Prostate gland (tissue), 2 donors: ENCODE results near the gene FKTN. TPM values are rescaled to one million over a fixed set of nuclear protein-coding genes. Genes with fewer than 3 reads are reported as not detected.
"Not testable (repeated sequence)": the region's sequence is repeated elsewhere in the genome, so short reads cannot be mapped to it uniquely, and the experiment has no call there.

Experiments used
- DNase-seq: peaks from one replicate; pipeline ENCODE4 v3.0.0-alpha.2; 2019; ENCODE audit warnings: low spot score
- H3K27ac ChIP-seq, 2 donors: fragments of 200-600 bp; sonication (generic); 2 replicates each; pipeline ENCODE4 v1.5.1; 2017 to 2019
- H3K27me3 ChIP-seq: fragments of 200-600 bp; sonication (generic); replicated peaks from 2 replicates; pipeline ENCODE4 v1.5.1; 2019; ENCODE audit not compliant: insufficient read depth
- H3K36me3 ChIP-seq, 2 donors: fragments of 200-600 bp; sonication (generic); 1 replicate in 1 of 2; 2 replicates in 1 of 2; pipeline versions ENCODE4 v1.5.1 to v1.8.1; 2017 to 2019
- H3K4me1 ChIP-seq: fragments of 200-600 bp; sonication (generic); replicated peaks from 2 replicates; pipeline ENCODE4 v1.5.1; 2019
- H3K4me3 ChIP-seq, 2 donors: fragments of 200-600 bp; sonication (generic); 2 replicates each; pipeline ENCODE4 v1.5.1; 2017 to 2019
- H3K9me3 ChIP-seq: fragments of 200-600 bp; sonication (generic); 2 replicates; pipeline ENCODE4 v1.5.1; 2017
- POLR2A ChIP-seq: fragments of 450-650 bp; IDR thresholded peaks from one replicate; pipeline ENCODE4 v1.6.1; 2016; ENCODE audit warnings: antibody characterized with exemption, mild to moderate bottlenecking
- POLR2AphosphoS5 ChIP-seq: sonication (generic); formaldehyde crosslinking; IDR thresholded peaks from one replicate; pipeline ENCODE4 v1.6.1; 2017; ENCODE audit warnings: antibody characterized with exemption
- WGBS: methylation state at CpG from one replicate; pipeline ENCODE4 v1.1.5; 2018; 5-methylcytosine and 5-hydroxymethylcytosine counted together
- intact Hi-C: fragments of 100-400 bp; cut with DNase I; formaldehyde crosslinking; loops from one replicate; pipeline ENCODE4 v1.14.2; 2022
- total RNA-seq, 2 donors: library from RNA; depleted of rRNA; stranded (reverse); fragments of >200 nt; gene quantifications; one replicate each; pipeline ENCODE4 v1.1.0, GENCODE V29; 2016
- TF ChIP-seq, protein P1 (sequence below), 4 experiments: fragments of 200-600 bp in 2 of 4; fragments of 450-650 bp in 2 of 4; sonication (generic) in 2 of 4; IDR thresholded peaks; 1 replicate in 3 of 4; 2 replicates in 1 of 4; pipeline ENCODE4 v1.5.1; 2016 to 2019; ENCODE audit warnings: antibody characterized with exemption in 4 of 4, mild to moderate bottlenecking in 2 of 4, moderate library complexity in 2 of 4

FKTN gene
- 10 to 100 TPM; 10.1 to 20.2 TPM for total RNA-seq

- TF ChIP-seq POLR2A = no peak
- peak; percentile 58 for TF ChIP-seq POLR2AphosphoS5
- no peaks in the 10 kb centered on the region for H3K27me3 ChIP-seq
- intact Hi-C loops = no loop called here
- H3K9me3 ChIP-seq = no peaks in the 10 kb centered on the region
- H3K27ac ChIP-seq = peak within 1 kb of the TSS; percentile 51 to 61
- 2% methylated on average over 47 of the region's 49 CpGs for WGBS
- no peaks in the 10 kb centered on the region for H3K4me1 ChIP-seq
- no peaks in the 10 kb centered on the region for H3K36me3 ChIP-seq
- H3K4me3 ChIP-seq = peak within 1 kb of the TSS; percentile 64 to 77
- peak; percentile 81 for DNase-seq
Measured at GRCh38 chr9:105557804-105558610, at the start of gene FKTN. Gene FKTN, plus strand, starts transcription at chr9:105558131. Its CDS starts 16,902 bp downstream, at chr9:105575033.

DNA sequence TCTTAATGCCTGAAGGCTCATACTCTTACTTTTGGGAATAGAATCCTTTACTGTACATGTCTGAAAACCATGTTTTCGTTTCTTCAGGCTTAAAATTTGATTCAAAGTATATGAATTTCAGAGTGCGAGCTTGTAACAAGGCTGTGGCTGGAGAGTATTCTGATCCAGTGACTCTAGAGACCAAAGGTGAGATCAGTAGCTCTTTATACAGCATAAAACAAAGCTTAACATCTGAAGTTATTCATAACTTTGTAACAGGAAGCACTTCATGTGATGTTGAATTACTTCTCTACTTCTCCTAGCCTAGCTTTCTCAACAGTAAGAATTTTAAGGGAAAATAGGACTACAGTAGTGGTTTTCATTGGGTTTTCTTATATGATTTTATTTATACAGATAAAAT lies 49.4 kb upstream of the FKTN start:
- WGBS = 98% methylated on average over 2 of the region's 2 CpGs
- no peak for TF ChIP-seq POLR2AphosphoS5
- TF ChIP-seq, protein P1, sequence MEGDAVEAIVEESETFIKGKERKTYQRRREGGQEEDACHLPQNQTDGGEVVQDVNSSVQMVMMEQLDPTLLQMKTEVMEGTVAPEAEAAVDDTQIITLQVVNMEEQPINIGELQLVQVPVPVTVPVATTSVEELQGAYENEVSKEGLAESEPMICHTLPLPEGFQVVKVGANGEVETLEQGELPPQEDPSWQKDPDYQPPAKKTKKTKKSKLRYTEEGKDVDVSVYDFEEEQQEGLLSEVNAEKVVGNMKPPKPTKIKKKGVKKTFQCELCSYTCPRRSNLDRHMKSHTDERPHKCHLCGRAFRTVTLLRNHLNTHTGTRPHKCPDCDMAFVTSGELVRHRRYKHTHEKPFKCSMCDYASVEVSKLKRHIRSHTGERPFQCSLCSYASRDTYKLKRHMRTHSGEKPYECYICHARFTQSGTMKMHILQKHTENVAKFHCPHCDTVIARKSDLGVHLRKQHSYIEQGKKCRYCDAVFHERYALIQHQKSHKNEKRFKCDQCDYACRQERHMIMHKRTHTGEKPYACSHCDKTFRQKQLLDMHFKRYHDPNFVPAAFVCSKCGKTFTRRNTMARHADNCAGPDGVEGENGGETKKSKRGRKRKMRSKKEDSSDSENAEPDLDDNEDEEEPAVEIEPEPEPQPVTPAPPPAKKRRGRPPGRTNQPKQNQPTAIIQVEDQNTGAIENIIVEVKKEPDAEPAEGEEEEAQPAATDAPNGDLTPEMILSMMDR (IDR thresholded peaks at IDR 0.05) = no peak
- TF ChIP-seq POLR2A = no peak

DNA sequence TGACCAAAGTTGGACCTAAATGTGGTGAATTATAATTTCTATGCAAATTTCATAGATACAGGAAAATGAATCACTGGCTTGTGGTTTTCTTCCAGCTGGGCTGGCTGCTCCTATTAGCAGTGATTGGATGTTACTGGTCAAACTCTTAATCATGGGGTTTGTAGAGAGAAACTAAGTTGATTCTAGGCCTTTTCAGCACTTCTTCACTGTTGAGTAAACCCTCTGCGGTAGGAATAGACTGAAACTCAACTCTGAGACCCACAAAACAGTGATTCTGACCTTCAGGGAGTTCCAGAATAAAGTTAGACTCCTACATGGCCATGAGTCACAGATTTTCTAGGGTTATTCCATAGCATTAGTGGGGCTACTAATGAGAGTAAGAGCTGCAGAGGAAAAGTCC lies 47.9 kb upstream of the FKTN start:
- Histone ChIP-seq H3K9me3 (no peaks in the 10 kb centered on the region), H3K4me1 (no peaks in the 10 kb centered on the region), H3K27ac (no peak overlapping the region), H3K36me3 (no peaks in the 10 kb centered on the region), H3K27me3 (no peaks in the 10 kb centered on the region), H3K4me3 (no peak overlapping the region)
- intact Hi-C loops = no loop called here
- TF ChIP-seq, protein P1 (IDR thresholded peaks at IDR 0.05) = no peak
- no peak for TF ChIP-seq POLR2A
- TF ChIP-seq POLR2AphosphoS5 = no peak
- 94% methylated on average over 1 of the region's 1 CpG for WGBS
- DNase-seq = no peak

More for the DNA sequence above, 49.4 kb upstream of the FKTN start:
- intact Hi-C loops = no loop called here
- no peaks in the 10 kb centered on the region for H3K27me3 ChIP-seq
- no peak overlapping the region for H3K27ac ChIP-seq
- H3K9me3 ChIP-seq = no peaks in the 10 kb centered on the region
- H3K36me3 ChIP-seq = no peaks in the 10 kb centered on the region
- no peak for DNase-seq
- H3K4me1 ChIP-seq = no peaks in the 10 kb centered on the region
- H3K4me3 ChIP-seq = no peak overlapping the region

DNA sequence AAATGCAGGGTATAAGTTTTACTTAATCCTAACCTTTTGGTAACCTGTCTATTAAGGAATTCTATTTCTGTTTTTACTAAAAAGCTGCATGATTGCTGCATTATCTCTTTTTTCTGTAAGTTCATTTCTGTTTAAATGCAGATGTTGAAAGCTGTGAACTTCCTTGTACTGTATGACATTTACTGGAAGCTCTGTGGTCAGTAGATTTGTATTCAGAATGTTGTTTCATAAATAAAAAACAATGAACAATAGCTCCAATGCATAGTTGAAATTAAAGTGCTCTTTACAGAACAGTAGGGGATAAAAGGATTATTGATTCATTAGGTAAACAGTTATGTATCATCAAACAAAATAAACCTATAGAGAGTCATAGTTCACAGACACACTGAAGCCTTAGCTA lies 46.5 kb upstream of the FKTN start:
- Histone ChIP-seq H3K4me1 (no peaks in the 10 kb centered on the region), H3K27ac (no peak overlapping the region), H3K4me3 (no peak overlapping the region), H3K9me3 (no peaks in the 10 kb centered on the region), H3K36me3 (no peaks in the 10 kb centered on the region), H3K27me3 (no peaks in the 10 kb centered on the region)
- intact Hi-C loops = no loop called here
- no peak for TF ChIP-seq POLR2A
- TF ChIP-seq, protein P1 (IDR thresholded peaks at IDR 0.05) = no peak
- no peak for TF ChIP-seq POLR2AphosphoS5
- DNase-seq = no peak

GRCh38 chr9:105515811-105516413 lies 42.0 kb upstream of the FKTN start:
- no peaks in the 10 kb centered on the region for H3K27me3 ChIP-seq
- H3K4me1 ChIP-seq = no peaks in the 10 kb centered on the region
- TF ChIP-seq POLR2AphosphoS5 (no peak), POLR2A (no peak)
- TF ChIP-seq, protein P1 (IDR thresholded peaks at IDR 0.05) = no peak
- 85% methylated on average over 11 of the region's 11 CpGs for WGBS
- no peak for DNase-seq
- H3K27ac ChIP-seq = no peak overlapping the region
- H3K4me3 ChIP-seq = no peak overlapping the region
- no peaks in the 10 kb centered on the region for H3K9me3 ChIP-seq
- no peaks in the 10 kb centered on the region for H3K36me3 ChIP-seq
- intact Hi-C loops = no loop called here

- DNase-seq, H3K9me3 ChIP-seq, intact Hi-C loops, H3K27me3 ChIP-seq, H3K36me3 ChIP-seq, H3K4me1 ChIP-seq: not testable (repeated sequence)
- Histone ChIP-seq H3K4me3 (peak overlapping the region; percentile 31 to 35), H3K27ac (peak overlapping the region; percentile 78)
- 98% methylated on average over 43 of the region's 43 CpGs for WGBS
Measured at GRCh38 chr9:105519710-105520369, 38.1 kb upstream of the FKTN start.

- WGBS = 49% methylated on average over 6 of the region's 6 CpGs
- H3K9me3 ChIP-seq, DNase-seq, intact Hi-C loops, H3K4me1 ChIP-seq, H3K27me3 ChIP-seq, H3K36me3 ChIP-seq, H3K4me3 ChIP-seq, H3K27ac ChIP-seq: not testable (repeated sequence)
Measured at GRCh38 chr9:105520992-105521391, 36.9 kb upstream of the FKTN start.
